A549 (cell line): ENCODE measurements around the gene USH1C. TPM values are rescaled to one million over a fixed set of nuclear protein-coding genes. Genes with fewer than 3 reads are reported as not detected.

Experiments used
- ATAC-seq, 2 experiments: fragments of 200-7000 bp in 1 of 2; fragments of >200 bp in 1 of 2; cut with Nextera tagmentation in 1 of 2; cut with Tn5 transposase in 1 of 2; 3 replicates each; pipeline versions ENCODE4 v1.8.0 to v1.9.1; 2018 to 2020; ENCODE audit warnings: mild to moderate bottlenecking in 1 of 2, moderate library complexity in 1 of 2
- CTCF ChIA-PET: fragments of 300-600 bp; sonication (Branson Sonifier 250); formaldehyde crosslinking; extraction: SDS; loops from one replicate; lab custom pipeline; 2021; ENCODE audit warnings: antibody characterized with exemption, inconsistent platforms; lab: Yijun Ruan, JAX
- POLR2A ChIA-PET: fragments of 350-600 bp; formaldehyde crosslinking; extraction: SDS; loops from one replicate; lab custom pipeline; 2021; ENCODE audit warnings: antibody characterized with exemption, inconsistent platforms; lab: Yijun Ruan, JAX
- DNase-seq, 2 experiments: peaks; one replicate each; pipeline versions ENCODE4 v3.0.0 to v3.0.0-alpha.2; 2011 to 2016; ENCODE audit warnings: low read depth in 1 of 2, low spot score in 1 of 2
- FAIRE-seq: peaks from 2 replicates; lab custom pipeline; 2011; peaks lifted over from hg19 to GRCh38; lab: Jason Lieb, UNC
- H3K27ac ChIP-seq, 2 experiments: fragments of >200 bp; sonication (Bioruptor Twin); formaldehyde crosslinking; 3 replicates each; pipeline ENCODE4 v1.5.1; 2016 to 2017
- H3K4me1 ChIP-seq: fragments of >200 bp; sonication (Bioruptor Twin); formaldehyde crosslinking; 3 replicates; pipeline ENCODE4 v1.6.1; 2016
- H3K4me2 ChIP-seq: fragments of >200 bp; sonication (Bioruptor Twin); formaldehyde crosslinking; 3 replicates; pipeline ENCODE4 v1.6.1; 2016
- H3K4me3 ChIP-seq: fragments of >200 bp; sonication (Bioruptor Twin); formaldehyde crosslinking; 3 replicates; pipeline ENCODE4 v1.5.1; 2016
- H3K9me3 ChIP-seq: fragments of >200 bp; sonication (Bioruptor Twin); formaldehyde crosslinking; 3 replicates; pipeline ENCODE4 v1.6.1; 2016
- CBX8 ChIP-seq: fragments of 200-600 bp; sonication (generic); IDR thresholded peaks from 2 replicates; pipeline ENCODE4 v1.6.1; 2016
- CHD4 ChIP-seq: fragments of 200-600 bp; sonication (generic); IDR thresholded peaks from 2 replicates; pipeline ENCODE4 v1.6.1; 2016; ENCODE audit warnings: antibody characterized with exemption, mild to moderate bottlenecking, borderline replicate concordance
- EHMT2 ChIP-seq: fragments of 200-600 bp; sonication (generic); IDR thresholded peaks from 2 replicates; pipeline ENCODE4 v1.6.1; 2016; ENCODE audit warnings: antibody characterized with exemption, low read depth, mild to moderate bottlenecking, moderate library complexity
- HES2 ChIP-seq: fragments of >200 bp; sonication (Bioruptor Twin); formaldehyde crosslinking; IDR thresholded peaks from 2 replicates; pipeline ENCODE4 v1.6.1; 2016
- HMGXB4 ChIP-seq: fragments of 250-450 bp; sonication (Bioruptor Pico); IDR thresholded peaks from 2 replicates; pipeline ENCODE4 v1.5.0; 2021; ENCODE audit warnings: mild to moderate bottlenecking, moderate library complexity, borderline replicate concordance
- HOXB13 ChIP-seq: fragments of 250-450 bp; sonication (Bioruptor Pico); IDR thresholded peaks from 2 replicates; pipeline ENCODE4 v1.5.0; 2020; ENCODE audit warnings: low read depth, mild to moderate bottlenecking, moderate library complexity
- HOXB5 ChIP-seq: fragments of 250-450 bp; sonication (Bioruptor Pico); IDR thresholded peaks from 2 replicates; pipeline ENCODE4 v1.5.0; 2020; ENCODE audit warnings: mild to moderate bottlenecking, moderate library complexity
- KDM1A ChIP-seq: fragments of 200-600 bp; sonication (generic); IDR thresholded peaks from 2 replicates; pipeline ENCODE4 v1.6.1; 2016; ENCODE audit warnings: low read depth, mild to moderate bottlenecking
- KDM5A ChIP-seq: fragments of 200-600 bp; sonication (generic); IDR thresholded peaks from 2 replicates; pipeline ENCODE4 v1.6.1; 2016; ENCODE audit warnings: antibody characterized with exemption, mild to moderate bottlenecking
- PBX3 ChIP-seq: IDR thresholded peaks from 2 replicates; pipeline ENCODE4 v1.6.1; 2012
- RARB ChIP-seq: fragments of 250-450 bp; sonication (Bioruptor Pico); IDR thresholded peaks from 2 replicates; pipeline ENCODE4 v1.8.0; 2021; ENCODE audit warnings: mild to moderate bottlenecking, moderate library complexity
- RCOR1 ChIP-seq: fragments of 150-350 bp; IDR thresholded peaks from 2 replicates; pipeline ENCODE4 v1.6.1; 2014; ENCODE audit warnings: antibody characterized with exemption, low read length, low read depth
- REST ChIP-seq: fragments of 200-600 bp; sonication (generic); IDR thresholded peaks from 2 replicates; pipeline ENCODE4 v1.6.1; 2016; ENCODE audit warnings: antibody characterized with exemption, mild to moderate bottlenecking, moderate library complexity
- RFX5 ChIP-seq: fragments of 450-650 bp; IDR thresholded peaks from 2 replicates; pipeline ENCODE4 v1.7.1; 2014; ENCODE audit warnings: antibody characterized with exemption, mild to moderate bottlenecking, moderate library complexity
- RNF2 ChIP-seq: fragments of 200-600 bp; sonication (generic); IDR thresholded peaks from 2 replicates; pipeline ENCODE4 v1.6.1; 2016; ENCODE audit warnings: low read depth, mild to moderate bottlenecking, antibody characterized with exemption, moderate library complexity, borderline replicate concordance
- USF2 ChIP-seq: fragments of 450-650 bp; IDR thresholded peaks from 2 replicates; pipeline ENCODE4 v1.6.1; 2014; ENCODE audit warnings: antibody characterized with exemption
- ZC3H11A ChIP-seq: fragments of 450-650 bp; IDR thresholded peaks from 2 replicates; pipeline ENCODE4 v1.6.1; 2014; ENCODE audit warnings: antibody characterized with exemption, mild to moderate bottlenecking
- ZFP36 ChIP-seq: fragments of 450-650 bp; IDR thresholded peaks from 2 replicates; pipeline ENCODE4 v1.6.1; 2014; ENCODE audit warnings: borderline replicate concordance; ENCODE audit not compliant: partially characterized antibody
- WGBS: methylation state at CpG from one replicate; pipeline ENCODE4 v1.1.6; 2017; ENCODE audit errors: missing lambda C conversion rate; 5-methylcytosine and 5-hydroxymethylcytosine counted together
- polyA plus RNA-seq, 4 experiments: library from polyadenylated mRNA; depleted of rRNA in 3 of 4; stranded (reverse); fragments of >200 nt; fragmentation: RNase III in 1 of 4; extraction: RNeasy Plus Mini Kit Qiagen cat#74134 plus additional on column Dnase treatment in 1 of 4; gene quantifications; 2 replicates in 3 of 4; 3 replicates in 1 of 4; pipeline ENCODE4 v1.2.3, GENCODE V29; 2011 to 2017

Gene USH1C
- polyA plus RNA-seq, 2 of the 4 experiments (the other 2 are of a cell fraction): 3.2 to 8.6 TPM

GRCh38 chr11:17481905-17482304 is 62.3 kb downstream of the USH1C start (continued):
- TF ChIP-seq REST: no peak
- no peak for TF ChIP-seq HES2
- no peak for TF ChIP-seq RARB (CRISPR knock-in tag)
- TF ChIP-seq HMGXB4: no peak
- no peak for TF ChIP-seq USF2

GRCh38 chr11:17479284-17480214 is 64.7 kb downstream of the USH1C start:
- ChIA-PET POLR2A (no interaction called here), CTCF (interaction anchor here (1.2 to 3.7 kb wide), 2 partner anchors 25 to 96 kb away, joined by 4 to 14 read pairs; no protein-coding TSS in a partner anchor)
- no peak overlapping the region for H3K27ac ChIP-seq
- WGBS: 52% methylated on average over 13 of the region's 14 CpGs
- DNase-seq: peak; percentile 24 to 58
- peak; percentile 40 to 65; a peak in 4 of 6 replicates for ATAC-seq
- no peaks in the 10 kb centered on the region for H3K4me1 ChIP-seq
- no peak overlapping the region for H3K4me3 ChIP-seq
- no peak for FAIRE-seq
- peak overlapping the region; percentile 33; the same call in 2 of the 3 replicates for H3K4me2 ChIP-seq
- no peaks in the 10 kb centered on the region for H3K9me3 ChIP-seq
- TF ChIP-seq CHD4 (no peak), KDM5A (no peak), HOXB5 (CRISPR knock-in tag) (no peak), RNF2 (no peak), RFX5 (no peak), HMGXB4 (no peak), PBX3 (no peak), KDM1A (no peak), RCOR1 (no peak), HOXB13 (CRISPR knock-in tag) (no peak), ZFP36 (no peak), EHMT2 (no peak), CBX8 (no peak), ZC3H11A (no peak)
- TF ChIP-seq, all 56 proteins: peak for 0
